OCI-LY7 (cell line): ENCODE results near the gene KANSL1. TPM values are rescaled to one million over a fixed set of nuclear protein-coding genes. Genes with fewer than 3 reads are reported as not detected.

ENCODE experiments used
- BruUV-seq: library from RNA; stranded (reverse); fragments of 400-500 nt; replicated peaks from 2 replicates; lab custom pipeline; 2021; lab: Mats Ljungman, UMichigan
- CTCF ChIA-PET: fragments of 300-600 bp; sonication (Branson Sonifier 250); formaldehyde crosslinking; loops from one replicate; lab custom pipeline; 2022; ENCODE audit warnings: antibody characterized with exemption; ENCODE audit not compliant: unreplicated experiment; lab: Charles Lee
- POLR2A ChIA-PET: fragments of 300-600 bp; sonication (Branson Sonifier 250); formaldehyde crosslinking; loops from one replicate; lab custom pipeline; 2022; ENCODE audit warnings: antibody characterized with exemption; lab: Charles Lee
- DNase-seq: peaks from one replicate; pipeline ENCODE4 v3.0.0-alpha.2; 2015; ENCODE audit warnings: low spot score
- H2AFZ ChIP-seq: fragments of 200-600 bp; sonication (generic), shearing (Covaris generic); 2 replicates; pipeline ENCODE4 v1.6.1; 2014; ENCODE audit warnings: mild to moderate bottlenecking, antibody characterized with exemption, low read length, moderate library complexity
- H3K27ac ChIP-seq: fragments of 200-600 bp; sonication (generic); 2 replicates; pipeline ENCODE4 v1.5.1; 2014; ENCODE audit warnings: mixed run types, low read depth, mild to moderate bottlenecking, moderate library complexity, low read length, inconsistent platforms; ENCODE audit not compliant: poor library complexity, severe bottlenecking
- H3K36me3 ChIP-seq: fragments of 200-600 bp; sonication (generic); 2 replicates; pipeline ENCODE4 v1.6.1; 2014; ENCODE audit warnings: mild to moderate bottlenecking, antibody characterized with exemption, low read length, moderate library complexity, mixed read lengths; ENCODE audit not compliant: insufficient read depth
- H3K4me1 ChIP-seq: fragments of 200-600 bp; sonication (generic); 2 replicates; pipeline ENCODE4 v1.5.1; 2014; ENCODE audit warnings: mild to moderate bottlenecking, low read length; ENCODE audit not compliant: insufficient read depth, poor library complexity, severe bottlenecking
- H3K4me2 ChIP-seq: fragments of 200-600 bp; sonication (generic); 2 replicates; pipeline ENCODE4 v1.6.1; 2014; ENCODE audit warnings: mild to moderate bottlenecking, low read length
- H3K4me3 ChIP-seq: fragments of 200-600 bp; sonication (generic); 2 replicates; pipeline ENCODE4 v1.5.1; 2014; ENCODE audit warnings: mild to moderate bottlenecking, low read depth, low read length; ENCODE audit not compliant: poor library complexity, severe bottlenecking
- H3K79me2 ChIP-seq: fragments of 200-600 bp; sonication (generic); 2 replicates; pipeline ENCODE4 v1.6.1; 2016; ENCODE audit warnings: low read depth, mild to moderate bottlenecking, low read length, moderate library complexity, mixed read lengths; ENCODE audit not compliant: insufficient read depth
- H3K9me2 ChIP-seq: fragments of 200-600 bp; sonication (generic); 2 replicates; pipeline ENCODE4 v1.6.1; 2016; ENCODE audit warnings: mild to moderate bottlenecking, low read length, mixed read lengths; ENCODE audit not compliant: insufficient read depth
- H3K9me3 ChIP-seq: fragments of 200-600 bp; sonication (generic); 2 replicates; pipeline ENCODE4 v1.6.1; 2014; ENCODE audit warnings: mild to moderate bottlenecking, mixed run types, low read length, mixed read lengths
- H4K20me1 ChIP-seq: fragments of 200-600 bp; sonication (generic); 2 replicates; pipeline ENCODE4 v1.6.1; 2014; ENCODE audit warnings: mild to moderate bottlenecking, antibody characterized with exemption, low read length, moderate library complexity, mixed read lengths; ENCODE audit not compliant: insufficient read depth
- EZH2phosphoT487 ChIP-seq: fragments of 200-600 bp; sonication (generic); IDR thresholded peaks from 2 replicates; pipeline ENCODE4 v1.6.1; 2018; ENCODE audit warnings: low read depth, borderline replicate concordance, mild to moderate bottlenecking, mixed run types, antibody characterized with exemption, low read length, moderate library complexity, mixed read lengths
- intact Hi-C: fragments of 100-400 bp; cut with micrococcal nuclease; formaldehyde crosslinking; loops from one replicate; pipeline ENCODE4 v1.10.0; 2022; ENCODE audit not compliant: unreplicated experiment
- total RNA-seq, 2 experiments: library from RNA; depleted of rRNA in 1 of 2; stranded (reverse); fragments of >200 nt in 1 of 2; shearing (Covaris generic) in 1 of 2; gene quantifications; 2 replicates each; pipeline ENCODE4 v1.2.3, GENCODE V29; 2014 to 2022
- TF ChIP-seq, protein P1 (sequence below): fragments of 200-600 bp; sonication (generic); conservative IDR thresholded peaks from 2 replicates; pipeline ENCODE4 v1.5.1; 2014; ENCODE audit warnings: mild to moderate bottlenecking, antibody characterized with exemption, low read length, moderate library complexity, mixed read lengths

Gene KANSL1
- total RNA-seq, 2 experiments from 2014 or later = 96.9 to 129 TPM

DNA sequence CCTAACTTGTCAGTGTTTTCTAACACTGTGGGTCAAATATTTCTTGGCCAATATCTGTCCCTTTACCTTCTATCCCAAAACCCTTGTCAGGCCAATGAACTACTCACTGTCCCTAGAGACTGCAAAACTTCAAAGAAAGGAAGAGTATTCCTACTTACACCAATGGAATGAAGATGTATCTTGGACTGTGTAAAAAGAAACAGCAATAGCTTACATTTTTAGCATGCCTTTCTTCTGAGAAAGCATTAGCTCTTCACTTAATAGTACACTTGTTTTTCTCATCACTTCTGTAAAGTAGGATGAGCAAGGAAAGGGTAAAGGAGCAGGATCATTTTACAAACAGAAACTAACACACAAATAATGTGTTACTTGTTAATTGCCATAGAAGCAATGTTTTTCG, 120.2 kb downstream of the KANSL1 start:
- TF ChIP-seq, protein P1, sequence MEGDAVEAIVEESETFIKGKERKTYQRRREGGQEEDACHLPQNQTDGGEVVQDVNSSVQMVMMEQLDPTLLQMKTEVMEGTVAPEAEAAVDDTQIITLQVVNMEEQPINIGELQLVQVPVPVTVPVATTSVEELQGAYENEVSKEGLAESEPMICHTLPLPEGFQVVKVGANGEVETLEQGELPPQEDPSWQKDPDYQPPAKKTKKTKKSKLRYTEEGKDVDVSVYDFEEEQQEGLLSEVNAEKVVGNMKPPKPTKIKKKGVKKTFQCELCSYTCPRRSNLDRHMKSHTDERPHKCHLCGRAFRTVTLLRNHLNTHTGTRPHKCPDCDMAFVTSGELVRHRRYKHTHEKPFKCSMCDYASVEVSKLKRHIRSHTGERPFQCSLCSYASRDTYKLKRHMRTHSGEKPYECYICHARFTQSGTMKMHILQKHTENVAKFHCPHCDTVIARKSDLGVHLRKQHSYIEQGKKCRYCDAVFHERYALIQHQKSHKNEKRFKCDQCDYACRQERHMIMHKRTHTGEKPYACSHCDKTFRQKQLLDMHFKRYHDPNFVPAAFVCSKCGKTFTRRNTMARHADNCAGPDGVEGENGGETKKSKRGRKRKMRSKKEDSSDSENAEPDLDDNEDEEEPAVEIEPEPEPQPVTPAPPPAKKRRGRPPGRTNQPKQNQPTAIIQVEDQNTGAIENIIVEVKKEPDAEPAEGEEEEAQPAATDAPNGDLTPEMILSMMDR = no peak
- TF ChIP-seq EZH2phosphoT487 = no peak
- no peaks in the 10 kb centered on the region for H4K20me1 ChIP-seq

DNA sequence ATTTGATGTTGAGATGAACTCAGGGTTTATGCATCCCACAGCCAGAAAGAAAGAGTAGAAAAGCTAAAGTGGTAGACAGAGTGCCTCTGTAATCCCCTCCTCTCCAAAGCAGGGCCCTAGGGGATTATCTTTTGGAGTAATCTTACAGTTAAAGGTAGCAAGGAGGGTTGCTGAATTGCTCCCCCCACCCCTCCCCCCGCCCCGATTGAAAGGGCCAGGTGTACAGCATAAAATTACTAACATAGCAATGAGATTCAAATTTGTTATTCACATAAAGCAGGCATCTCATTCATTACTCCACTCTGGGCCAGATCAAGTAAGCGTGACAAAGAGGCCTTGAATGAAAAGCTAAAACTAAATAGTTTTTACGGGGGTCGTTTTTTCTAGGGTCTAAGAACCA, 121.4 kb downstream of the KANSL1 start:
- Histone ChIP-seq H3K4me1 (peaks cover 7% of the 10 kb centered on the region), H3K79me2 (peaks cover 29% of the 10 kb centered on the region; the same call in 1 of the 2 replicates), H4K20me1 (no peaks in the 10 kb centered on the region), H2AFZ (no peak overlapping the region), H3K27ac (no peak overlapping the region), H3K36me3 (peaks cover 63% of the 10 kb centered on the region), H3K9me3 (no peaks in the 10 kb centered on the region), H3K9me2 (no peaks in the 10 kb centered on the region), H3K4me3 (no peak overlapping the region), H3K4me2 (no peak overlapping the region)
- ChIA-PET CTCF (interaction anchor here (0.9 kb wide), 1 partner anchor 29 kb away, joined by 3 read pairs; no protein-coding TSS in a partner anchor), POLR2A (interaction anchor here (0.9 kb wide), 1 partner anchor 19 kb away, joined by 3 read pairs; no protein-coding TSS in a partner anchor)
- intact Hi-C loops = no loop called here
- DNase-seq = no peak
- no TSS peak for BruUV-seq
- TF ChIP-seq, protein P1 = no peak
- TF ChIP-seq EZH2phosphoT487 = no peak

More for the DNA sequence above, 120.2 kb downstream of the KANSL1 start:
- Histone ChIP-seq H3K36me3 (peaks cover 63% of the 10 kb centered on the region), H3K79me2 (peaks cover 29% of the 10 kb centered on the region; the same call in 1 of the 2 replicates), H3K9me2 (no peaks in the 10 kb centered on the region), H3K9me3 (no peaks in the 10 kb centered on the region), H3K4me3 (no peak overlapping the region), H3K4me2 (no peak overlapping the region), H3K4me1 (peaks cover 7% of the 10 kb centered on the region), H3K27ac (no peak overlapping the region), H2AFZ (no peak overlapping the region)
- BruUV-seq = no TSS peak
- ChIA-PET CTCF (no interaction called here), POLR2A (no interaction called here)
- DNase-seq = no peak
- intact Hi-C loops = no loop called here

DNA sequence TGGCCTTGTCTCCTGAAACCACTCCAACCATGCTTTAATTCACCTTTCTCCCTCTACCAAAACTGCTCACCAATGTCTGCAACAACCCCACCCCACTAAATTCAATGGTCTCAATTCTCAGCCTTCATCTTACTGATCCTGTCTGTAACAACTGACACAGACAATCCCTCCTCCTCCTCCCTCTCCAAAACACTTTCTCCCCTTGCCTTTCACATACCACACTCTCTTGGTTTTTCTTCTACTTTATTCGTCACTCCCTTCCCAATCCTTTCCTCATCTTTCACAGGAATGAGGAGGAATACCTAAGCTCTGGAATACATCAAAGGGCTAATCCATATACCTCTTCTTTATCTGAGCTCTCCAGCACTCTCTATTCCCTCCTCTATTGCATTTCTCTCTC, 128.8 kb downstream of the KANSL1 start:
- Histone ChIP-seq H3K4me1 (no peaks in the 10 kb centered on the region), H3K79me2 (peaks cover 8% of the 10 kb centered on the region; the same call in 1 of the 2 replicates), H3K27ac (no peak overlapping the region), H3K9me2 (no peaks in the 10 kb centered on the region), H3K36me3 (peaks cover 88% of the 10 kb centered on the region), H3K4me2 (no peak overlapping the region), H4K20me1 (no peaks in the 10 kb centered on the region), H3K9me3 (no peaks in the 10 kb centered on the region), H2AFZ (no peak overlapping the region), H3K4me3 (no peak overlapping the region)
- no peak for DNase-seq
- TF ChIP-seq, protein P1 = no peak
- TF ChIP-seq EZH2phosphoT487 = no peak
- POLR2A ChIA-PET = interaction anchor here (0.6 kb wide), 1 partner anchor 150 kb away, joined by 3 read pairs; no protein-coding TSS in a partner anchor
- CTCF ChIA-PET = no interaction called here
- intact Hi-C loops = no loop called here
- BruUV-seq = no TSS peak
